Activated naive CD8-positive, alpha-beta T cell treated with anti-CD3 and anti-CD28 coated beads, Interleukin-2, amount 50 U/mL, for 16 hours (primary cell): ENCODE measurements around the gene MAP3K12.
"Not testable (repeated sequence)": the region's sequence is repeated elsewhere in the genome, so short reads cannot be mapped to it uniquely, and the experiment has no call there.

ENCODE experiments used
- DNase-seq: peaks from one replicate; pipeline ENCODE4 v3.0.0-alpha.2; 2020; ENCODE audit warnings: low read depth, low spot score

MAP3K12 gene

DNA sequence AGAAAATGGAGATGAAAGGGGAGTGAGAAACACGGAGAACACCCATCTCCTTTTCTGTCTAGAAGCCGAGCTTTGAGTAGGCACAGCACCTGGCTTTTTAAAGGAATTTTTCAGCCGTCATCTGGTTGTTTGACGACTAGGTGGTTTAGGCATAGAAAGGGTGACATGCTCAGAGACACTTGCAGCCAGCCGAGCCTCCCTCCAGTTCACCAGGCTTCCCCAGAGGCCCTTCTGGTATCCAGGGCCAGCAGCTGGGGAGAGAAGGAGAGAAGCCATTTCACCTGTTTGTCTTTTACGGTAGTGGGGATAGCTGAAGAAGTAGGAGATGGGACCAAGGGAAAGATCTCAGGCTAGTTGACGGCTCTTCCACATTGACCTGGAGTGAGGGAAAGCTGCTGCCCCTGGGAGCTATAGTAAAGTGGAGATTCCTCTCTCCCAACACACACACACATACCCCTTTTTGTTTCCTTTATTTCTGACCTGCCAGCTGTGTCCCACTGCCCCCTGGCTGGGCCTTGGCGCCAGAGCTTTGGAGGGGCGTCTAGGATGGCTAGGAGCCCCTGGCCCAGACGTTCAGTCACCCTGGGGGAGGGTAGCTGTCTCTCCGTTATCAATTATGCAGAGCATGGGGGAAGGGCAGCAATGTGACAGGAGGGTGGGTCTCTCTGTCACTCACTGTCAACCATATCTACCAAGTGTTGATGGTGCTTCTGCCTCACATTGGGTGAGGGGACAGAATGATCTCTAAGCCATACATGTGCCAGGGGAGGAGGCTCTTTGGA, 5.5 kb downstream of the MAP3K12 start:
- no peak for DNase-seq

DNA sequence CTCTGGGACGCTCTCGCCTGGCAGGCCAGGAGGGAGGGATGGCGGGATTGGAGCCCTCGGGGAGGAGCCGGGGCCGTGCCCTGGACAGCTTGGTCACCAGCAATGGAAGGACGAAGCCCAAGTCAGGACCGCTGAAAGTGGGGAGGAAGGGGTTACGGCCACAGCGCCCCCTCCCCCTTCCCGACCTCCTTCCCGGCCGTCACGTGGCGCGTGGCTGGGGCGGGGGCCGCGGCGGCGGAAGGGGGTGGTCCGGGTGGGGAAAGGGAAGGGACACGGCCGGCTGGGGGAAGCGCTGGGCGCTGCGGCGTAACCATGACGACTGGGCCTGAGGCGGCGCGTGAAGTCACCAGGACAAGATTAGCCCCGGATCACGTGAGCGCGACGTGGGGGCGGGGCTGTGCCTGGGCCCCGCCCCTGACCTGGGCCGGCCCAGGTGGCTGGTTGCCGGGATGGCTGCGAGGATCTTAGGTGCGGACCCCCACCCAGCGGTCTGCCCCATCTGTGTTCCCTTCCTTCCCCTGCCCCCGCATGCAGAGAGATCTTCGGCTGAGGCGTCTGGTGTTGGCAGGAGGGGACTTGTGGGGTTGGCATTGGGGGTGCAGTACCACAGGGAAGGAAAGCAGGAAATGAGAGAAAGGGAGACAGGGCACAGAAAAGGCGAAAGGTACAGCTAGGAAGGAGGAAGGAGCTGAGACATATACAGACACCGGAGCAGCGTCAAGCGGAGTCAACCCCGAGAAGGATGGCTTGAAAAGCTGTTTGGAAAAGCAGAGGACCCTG, 6.2 kb downstream of the MAP3K12 start:
- peak; percentile 63 for DNase-seq

DNA sequence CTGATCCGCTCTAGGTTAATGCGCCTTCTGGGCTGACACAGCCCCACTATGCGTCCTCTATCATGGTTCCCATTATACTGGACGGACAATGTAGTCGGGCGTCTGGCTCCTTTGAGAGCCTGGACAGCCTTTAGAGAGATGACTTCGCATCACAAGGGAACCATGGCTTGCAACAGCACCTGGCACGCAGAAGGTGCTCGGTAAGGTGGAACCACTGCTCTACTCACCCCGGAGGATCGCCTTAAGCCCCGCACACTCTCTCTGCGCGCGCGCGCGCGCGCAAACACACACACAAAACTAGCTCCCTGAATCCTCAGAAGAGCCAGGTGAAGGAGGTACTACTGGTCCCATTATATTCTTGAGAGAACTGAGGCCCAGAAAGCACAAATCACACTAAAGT, 7.1 kb downstream of the MAP3K12 start:
- DNase-seq = no peak

DNA sequence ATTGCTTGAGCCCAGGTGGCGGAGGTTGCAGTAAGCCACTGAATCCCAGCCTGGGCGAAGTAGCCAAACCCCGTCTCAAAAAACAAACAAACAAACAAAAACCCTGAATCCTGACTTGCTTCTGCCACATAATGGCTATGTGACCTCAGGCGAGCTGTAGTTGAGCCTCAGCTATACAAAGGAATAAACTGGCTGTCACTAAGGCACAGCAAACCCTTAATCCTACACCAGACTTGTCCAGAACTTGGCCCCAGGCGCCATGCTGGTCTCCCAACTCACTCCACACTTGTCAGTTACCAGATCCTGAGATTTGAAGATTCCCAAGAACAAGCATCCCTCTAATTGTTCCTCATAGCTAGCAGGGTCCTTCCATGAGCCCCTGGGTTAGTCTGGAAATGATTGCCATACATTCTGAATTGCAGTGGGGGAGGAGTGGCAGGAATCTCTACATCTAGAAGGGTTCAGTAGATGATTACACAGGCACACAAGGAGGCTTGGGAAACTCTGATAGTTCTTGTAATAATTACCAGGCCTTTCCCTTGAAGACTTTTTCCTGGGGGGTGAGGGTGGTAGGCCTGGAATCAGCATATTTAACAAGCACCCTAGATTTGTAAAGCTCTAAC, 9.9 kb downstream of the MAP3K12 start:
- DNase-seq = no peak

DNA sequence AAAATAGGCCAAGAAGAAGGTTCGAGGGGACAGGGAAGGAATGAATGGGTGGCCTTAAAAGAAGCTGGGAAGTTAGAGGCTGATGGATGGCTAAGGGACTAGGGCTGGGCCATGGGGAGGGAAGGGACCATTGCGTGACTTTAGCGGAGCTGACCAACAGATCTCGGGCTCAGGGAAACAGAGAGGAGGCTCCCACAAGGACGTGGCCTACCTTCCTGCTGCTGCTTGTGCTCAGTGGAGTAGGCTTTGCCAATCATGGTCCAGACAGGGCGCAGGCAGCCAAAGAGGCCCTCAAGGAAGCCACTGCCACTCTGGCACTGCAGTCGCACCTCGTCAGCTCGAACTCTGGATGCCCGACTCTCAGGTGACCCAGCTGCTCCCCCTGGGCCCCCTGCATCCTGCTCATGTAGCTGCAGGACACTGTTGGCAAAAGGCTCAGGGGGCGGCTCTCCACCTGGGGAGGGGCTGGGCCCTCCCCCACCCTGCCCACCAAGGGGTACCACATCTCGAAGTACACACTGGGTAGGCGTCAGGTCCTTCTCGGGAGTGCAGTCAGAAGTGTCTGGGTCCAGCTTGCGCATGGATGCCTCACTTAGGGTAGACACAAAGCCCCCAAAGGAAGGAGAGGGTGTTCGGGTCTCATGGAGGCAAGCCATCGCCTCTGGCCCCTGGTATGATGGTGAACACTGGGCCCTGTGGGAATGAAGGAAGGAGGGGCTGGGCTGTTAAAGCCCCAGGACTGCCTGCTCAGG, 12.3 kb downstream of the MAP3K12 start:
- no peak for DNase-seq

DNA sequence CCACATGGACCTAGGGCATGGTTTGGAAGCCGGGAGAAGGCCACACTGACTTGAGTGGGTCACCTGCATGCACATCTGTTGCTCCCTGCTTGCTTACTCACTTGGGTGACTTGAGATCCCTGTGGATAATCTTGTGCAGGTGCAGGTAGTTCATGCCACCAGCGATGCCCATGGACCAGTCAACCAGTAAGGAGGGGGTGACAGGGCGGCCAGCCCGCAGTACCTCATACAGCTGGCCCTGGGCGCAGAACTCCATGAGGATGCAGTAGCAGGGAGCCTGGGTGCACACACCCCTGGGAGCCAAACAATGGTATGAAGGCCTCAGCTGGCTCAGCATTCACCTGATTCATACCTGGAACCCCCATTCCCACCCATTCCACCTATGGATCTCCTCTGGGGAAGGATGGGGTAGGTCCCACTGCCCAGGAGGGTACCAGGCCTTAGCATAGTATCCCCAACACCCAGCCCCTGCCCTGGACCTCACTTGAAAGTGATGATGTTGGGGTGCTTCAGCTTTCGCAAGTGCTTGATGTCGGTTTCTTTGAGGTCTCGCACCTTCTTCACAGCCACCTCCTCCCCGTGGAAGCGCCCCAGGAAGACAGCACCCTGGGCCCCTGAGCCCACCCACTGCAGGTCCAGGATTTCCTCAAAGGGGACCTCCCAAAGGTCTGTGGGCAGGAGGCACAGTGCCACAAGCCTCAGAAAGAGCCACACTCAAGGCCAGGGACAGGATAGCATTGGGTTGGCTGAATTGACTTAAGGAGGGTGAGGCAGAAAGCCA, 13.1 kb downstream of the MAP3K12 start:
- no peak for DNase-seq

DNA sequence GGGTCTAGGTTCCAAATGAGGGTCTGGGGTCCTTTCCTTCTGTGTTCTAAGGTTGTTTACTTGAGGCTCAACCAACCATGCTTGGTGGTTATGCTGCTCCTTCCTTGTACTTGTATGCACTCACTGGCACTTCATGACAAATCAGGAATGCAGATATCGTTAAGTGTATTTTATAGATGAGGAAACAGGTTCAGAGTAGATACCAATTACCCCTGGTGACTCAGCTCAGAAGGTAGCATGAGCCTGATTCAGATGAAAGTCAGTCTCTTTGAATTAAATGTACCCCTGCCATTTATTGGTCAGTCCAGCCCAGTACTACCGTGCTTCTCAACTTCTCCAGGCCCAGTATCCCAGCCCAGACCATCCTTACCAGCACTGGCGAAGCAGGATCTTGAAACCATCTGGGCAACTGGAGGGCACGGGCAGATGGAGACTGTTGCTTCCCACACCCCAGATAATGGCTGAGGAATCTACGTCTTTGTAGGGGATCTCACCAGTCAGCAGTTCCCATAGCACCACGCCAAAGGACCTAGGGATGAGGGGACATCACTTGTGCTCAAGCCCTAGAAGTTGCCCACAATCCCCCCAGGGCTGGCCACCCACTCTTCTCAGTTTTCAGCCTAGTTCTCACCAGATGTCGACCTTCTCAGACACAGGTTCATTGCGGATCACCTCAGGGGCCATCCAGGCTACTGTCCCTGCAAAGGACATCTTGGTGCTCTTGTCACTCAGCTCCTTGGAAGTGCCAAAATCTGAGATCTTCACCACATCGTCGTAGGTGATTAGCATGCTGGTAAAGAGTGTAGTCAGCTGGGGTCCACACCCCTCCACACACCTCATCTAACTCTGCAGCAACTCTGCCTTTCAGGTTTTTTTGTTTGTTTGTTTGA, 14.3 kb downstream of the MAP3K12 start:
- DNase-seq = no peak

DNA sequence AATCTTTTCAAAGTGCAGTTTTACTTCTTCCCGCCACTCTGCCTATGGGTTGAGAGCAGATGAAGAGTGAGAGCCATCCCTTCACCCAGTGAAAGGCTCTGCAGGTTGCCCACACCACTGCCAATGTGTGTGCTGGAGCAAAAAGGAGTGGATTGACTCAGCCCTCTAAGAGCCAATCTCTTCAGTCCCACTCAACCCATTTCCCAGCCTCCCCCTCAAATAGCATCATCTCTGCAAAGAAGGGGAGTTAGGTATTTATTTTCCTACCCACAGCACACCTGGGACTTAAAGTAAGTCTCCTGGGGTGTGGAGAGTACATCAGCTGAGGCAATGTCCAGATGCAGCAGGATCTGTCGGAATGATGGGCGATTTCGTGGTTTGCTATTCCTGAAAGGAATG, 15.3 kb downstream of the MAP3K12 start:
- no peak for DNase-seq

DNA sequence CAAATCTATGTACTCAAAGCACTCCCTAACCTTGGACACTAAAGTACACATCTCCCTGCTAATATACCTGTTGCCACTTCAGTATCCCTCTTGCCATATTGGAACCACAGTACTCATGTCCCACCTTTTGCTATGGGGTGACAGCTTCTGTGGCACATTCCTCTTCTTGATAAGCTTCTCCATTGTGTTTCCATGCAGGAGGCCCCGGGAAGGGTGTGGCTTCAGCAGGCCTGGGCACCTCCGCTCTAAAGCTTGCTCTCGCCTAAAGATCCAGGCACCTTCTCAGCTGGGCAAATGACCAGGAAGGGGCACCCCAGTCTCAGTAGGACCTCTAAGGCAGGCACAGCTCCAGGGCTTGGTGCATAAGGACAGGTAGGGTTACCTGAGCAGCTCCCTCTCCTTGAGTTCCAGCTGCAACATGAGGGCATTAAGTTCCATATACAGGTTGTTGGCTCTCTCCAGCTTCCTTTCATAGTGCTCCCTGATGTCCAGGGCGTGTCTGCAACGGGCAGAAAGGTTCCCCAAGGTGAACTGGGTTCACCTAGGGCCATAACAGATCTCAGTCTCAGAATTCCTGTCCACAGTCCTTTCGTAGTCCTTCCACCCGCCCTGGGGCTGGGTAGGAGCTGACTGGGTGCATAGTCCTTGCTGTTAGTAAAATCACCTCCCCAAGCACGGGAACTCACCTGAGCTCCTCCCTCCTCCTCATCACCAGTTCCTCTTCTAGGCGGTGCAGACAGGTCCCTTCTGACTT, 15.9 kb downstream of the MAP3K12 start:
- no peak for DNase-seq

DNA sequence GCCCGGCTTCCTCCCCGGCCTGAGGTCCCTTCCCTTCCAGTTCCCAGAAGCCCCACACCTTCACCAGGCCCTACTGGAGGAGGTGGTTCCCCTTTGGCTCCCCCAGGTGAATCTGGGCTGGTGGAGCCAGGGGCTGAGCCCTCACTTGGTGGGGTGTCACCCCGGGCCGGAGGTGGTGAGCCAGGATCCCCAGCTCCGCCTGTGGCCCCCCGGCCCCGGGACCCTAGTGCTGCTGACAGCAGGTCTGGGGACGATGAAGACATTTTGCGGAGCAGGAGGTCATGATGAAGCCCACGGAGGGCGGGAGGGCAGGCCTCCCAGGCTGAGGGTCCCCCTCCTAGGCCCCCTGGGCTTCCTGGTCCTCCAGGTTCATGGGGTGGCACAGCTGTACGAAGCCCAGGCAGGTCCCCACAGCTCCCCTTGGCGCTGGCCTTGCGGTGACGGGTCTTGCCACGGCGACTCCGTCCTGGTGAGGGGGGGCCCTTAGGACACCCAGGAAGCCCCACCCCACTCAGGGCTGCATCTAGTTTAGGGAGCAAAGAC, 16.6 kb downstream of the MAP3K12 start:
- DNase-seq = no peak

DNA sequence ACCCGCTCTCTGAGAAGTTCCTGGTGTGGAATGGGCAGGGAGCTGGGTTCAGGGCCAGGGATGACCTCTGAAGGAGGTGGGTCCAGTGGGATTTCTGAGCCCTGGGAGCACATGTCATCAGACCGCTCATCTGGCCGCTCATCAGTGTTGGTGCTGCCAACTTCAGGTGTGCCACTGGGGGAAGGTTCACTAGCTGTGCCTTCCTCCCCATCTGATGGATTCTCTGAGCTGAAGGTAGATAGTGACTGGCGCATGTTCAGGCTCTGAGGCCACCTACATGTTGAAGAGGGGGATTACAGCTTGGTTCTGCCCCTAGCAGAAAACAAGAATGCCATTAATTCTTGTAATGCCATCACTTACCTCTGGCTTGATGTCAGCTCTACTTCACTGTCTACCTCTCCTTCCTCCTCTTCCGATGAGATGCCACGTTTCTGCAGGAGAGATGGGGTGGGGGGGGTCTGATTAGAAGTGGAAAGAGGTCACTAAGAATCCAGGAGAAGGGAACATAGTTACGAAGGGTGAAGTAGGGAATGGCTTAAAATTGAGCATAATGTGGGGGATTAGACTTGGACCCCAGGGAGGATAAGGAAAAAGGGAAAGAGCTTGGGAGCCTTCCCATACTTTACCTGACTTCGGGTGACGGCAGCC, 17.2 kb downstream of the MAP3K12 start:
- DNase-seq = no peak

DNA sequence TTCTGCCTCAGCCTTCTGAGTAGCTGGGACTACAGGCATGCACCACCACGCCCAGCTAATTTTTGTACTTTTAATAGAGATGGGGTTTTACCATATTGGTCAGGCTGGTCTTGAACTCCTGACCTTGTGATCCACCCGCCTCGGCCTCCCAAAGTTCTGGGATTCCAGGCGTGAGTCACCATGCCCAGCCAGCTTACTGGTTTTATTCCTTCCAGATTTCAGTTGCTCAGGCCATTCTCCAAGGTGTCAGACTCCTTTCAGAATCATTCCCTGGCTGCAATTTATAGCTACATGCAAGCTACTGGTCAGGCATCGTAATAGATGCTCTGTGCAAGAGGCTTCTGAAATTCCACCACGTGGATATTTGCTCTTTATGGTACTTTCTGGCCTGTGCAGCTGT, 17.8 kb downstream of the MAP3K12 start:
- not testable (repeated sequence) for DNase-seq

DNA sequence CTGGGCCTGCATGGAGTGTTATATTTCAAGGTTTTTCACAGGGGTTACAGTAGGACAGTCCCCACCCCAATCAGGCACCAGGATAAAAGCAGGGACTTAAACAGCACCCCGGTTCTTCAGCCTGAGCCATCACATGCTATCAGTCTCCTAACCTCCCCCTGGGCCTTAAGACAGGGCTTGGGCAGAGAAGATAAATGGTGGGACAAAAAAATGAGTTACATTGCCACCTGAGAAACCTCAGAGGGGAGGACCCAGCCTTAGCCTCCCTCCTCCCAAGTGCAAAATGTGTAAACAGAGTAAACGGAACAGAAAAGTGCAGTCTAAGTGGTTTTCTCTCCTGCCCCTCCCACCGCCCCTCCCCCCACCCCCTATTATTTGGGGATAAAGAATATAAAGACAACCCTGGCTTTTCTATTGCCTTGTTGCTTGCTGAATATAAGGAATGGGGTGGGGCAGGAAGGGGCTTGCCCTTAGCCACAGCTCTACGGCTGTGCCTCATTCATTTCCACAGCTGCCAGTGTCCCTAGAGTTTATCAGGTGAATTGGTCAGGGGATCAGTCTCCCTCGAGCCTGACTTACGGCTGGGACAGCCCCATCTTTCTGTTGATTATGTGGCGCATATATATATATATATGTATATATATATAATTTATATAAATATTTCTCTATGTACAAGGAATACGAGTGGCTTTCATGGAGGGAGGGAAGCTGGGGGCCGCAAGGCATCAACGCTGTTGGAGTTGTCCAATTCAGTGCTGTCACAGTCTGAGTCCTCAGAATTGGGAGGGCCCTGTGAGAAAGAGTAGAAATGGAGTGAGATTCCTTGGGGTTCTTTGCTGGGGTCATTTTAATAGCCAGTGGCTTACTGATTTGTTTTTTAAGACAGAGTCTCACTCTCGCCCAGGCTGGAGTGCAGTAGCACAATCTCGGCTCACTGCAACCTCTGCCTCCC, 18.5 kb downstream of the MAP3K12 start:
- DNase-seq = no peak

DNA sequence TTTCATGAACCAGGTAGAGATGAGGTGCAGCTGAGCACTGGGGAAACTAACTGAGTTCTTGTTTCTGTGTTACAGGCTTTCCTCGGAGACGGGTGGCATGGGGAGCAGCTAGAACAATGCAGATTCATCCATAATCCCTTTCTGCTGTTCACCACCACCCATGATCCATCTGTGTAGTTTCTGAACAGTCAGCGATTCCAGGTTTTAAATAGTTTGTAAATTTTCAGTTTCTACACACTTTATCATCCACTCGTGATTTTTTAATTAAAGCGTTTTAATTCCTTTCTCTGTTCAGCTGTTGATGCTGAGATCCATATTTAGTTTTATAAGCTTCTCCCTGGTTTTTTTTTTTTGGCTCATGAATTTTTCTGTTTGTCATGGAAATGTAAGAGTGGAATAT, 19.9 kb downstream of the MAP3K12 start:
- no peak for DNase-seq

DNA sequence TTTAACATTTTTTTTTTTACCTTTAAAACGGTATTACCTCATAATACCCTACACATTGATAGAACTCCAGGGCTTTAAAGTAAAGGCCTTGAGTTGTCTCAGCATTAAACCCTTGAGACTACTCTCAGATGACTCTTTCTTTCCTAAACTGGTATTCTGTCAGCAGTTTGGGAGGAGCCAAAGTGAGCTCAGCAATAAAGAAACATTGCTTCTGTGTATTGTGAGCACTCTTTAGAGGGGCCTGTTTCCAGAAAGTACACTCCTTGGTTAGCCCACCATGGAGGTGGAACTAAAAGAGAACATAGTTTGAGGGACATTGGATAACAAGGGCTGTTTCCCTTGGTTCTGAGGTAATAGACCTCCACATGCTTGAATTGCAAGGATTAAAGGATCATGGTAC, 20.4 kb downstream of the MAP3K12 start:
- DNase-seq = no peak

DNA sequence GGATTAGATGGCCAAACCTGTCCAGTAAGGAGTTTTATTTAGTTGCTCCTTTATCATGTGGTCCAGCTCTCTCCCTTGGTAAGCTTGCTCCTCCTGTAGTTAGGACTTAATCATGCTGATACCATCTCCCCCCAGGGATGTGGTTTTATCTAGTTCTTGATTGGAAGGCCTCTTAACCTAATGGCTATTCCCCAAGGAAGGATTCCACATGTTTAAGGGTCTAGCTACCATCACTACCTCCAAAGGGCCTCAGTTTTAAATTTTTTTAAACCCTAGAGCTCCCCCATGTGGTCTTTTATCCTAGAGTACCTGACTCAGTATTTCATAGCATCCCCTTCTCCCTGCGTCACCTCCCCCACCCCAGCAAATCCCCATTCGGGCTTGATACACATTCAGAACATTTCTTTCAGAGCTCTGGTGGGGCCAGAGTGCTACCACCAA, 22.5 kb downstream of the MAP3K12 start:
- no peak for DNase-seq

DNA sequence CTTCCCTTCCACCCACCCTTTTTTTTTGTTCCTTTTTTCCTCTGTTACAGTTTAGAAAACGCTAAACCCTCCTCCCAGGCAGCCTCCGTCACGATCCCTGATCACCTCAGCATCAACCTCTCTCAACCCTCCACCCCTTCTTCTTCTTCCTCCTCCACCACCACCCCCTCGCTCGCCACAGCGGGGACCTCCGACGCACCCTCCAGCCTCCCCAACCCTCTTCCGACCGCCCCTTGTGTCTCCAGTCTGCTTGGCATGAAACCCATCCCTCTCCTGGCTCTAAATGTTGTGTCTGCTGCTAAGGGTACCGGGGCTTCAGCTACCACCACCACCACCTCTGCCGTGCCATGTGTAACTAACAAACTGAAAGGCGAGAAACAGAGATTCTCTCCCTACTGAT, 24.4 kb downstream of the MAP3K12 start:
- no peak for DNase-seq
